Measurements from ENCODE around the gene SEC14L3.

The SEC14L3 gene

GRCh38 chr22:30423959-30424533, 47.8 kb downstream of the SEC14L3 start:
- TF ChIP-seq LEF1 (IDR thresholded peaks at IDR 0.05; ENCODE audit: borderline replicate concordance) (no peak), FOXK2 (IDR thresholded peaks at IDR 0.05) (no peak), ELF4 (IDR thresholded peaks at IDR 0.05) (no peak), TARDBP (IDR thresholded peaks at IDR 0.05) (no peak), SUZ12 (IDR thresholded peaks at IDR 0.05) (no peak), FOXA1 (IDR thresholded peaks at IDR 0.05) (no peak), BHLHE40 (IDR thresholded peaks at IDR 0.05; ENCODE audit: borderline replicate concordance) (no peak), SP1 (IDR thresholded peaks at IDR 0.05) (no peak), FOXM1 (IDR thresholded peaks at IDR 0.05; ENCODE audit: borderline replicate concordance) (peak; percentile 85), NFRKB (IDR thresholded peaks at IDR 0.05) (no peak), L3MBTL2 (conservative IDR thresholded peaks at IDR 0.05) (peak; percentile 45), HDGF (IDR thresholded peaks at IDR 0.05; ENCODE audit: borderline replicate concordance) (no peak), PKNOX1 (IDR thresholded peaks at IDR 0.05) (peak; percentile 47; the same call in 1 of the 2 replicates), ZNF384 (IDR thresholded peaks at IDR 0.05) (no peak), ARNT (IDR thresholded peaks at IDR 0.05) (peak; percentile 99)
- POLR2A ChIA-PET: interaction anchor here (0.6 to 5.9 kb wide), 22 partner anchors 9 to 228 kb away, joined by 3 to 85 read pairs (median 4); partner anchors contain the start of genes CCDC157, RNF215, SEC14L2 and SF3A1
- peak; percentile 99 for DNase-seq (ENCODE audit: extremely low spot score)
- CTCF ChIA-PET: interaction anchor here (0.6 to 1.7 kb wide), 11 partner anchors 9 to 136 kb away, joined by 3 to 7 read pairs (median 3); partner anchors contain the start of genes CCDC157, SEC14L2 and SF3A1

GRCh38 chr22:30423301-30423958, 48.4 kb downstream of the SEC14L3 start:
- CTCF ChIA-PET: interaction anchor here (0.6 to 1.7 kb wide), 10 partner anchors 9 to 136 kb away, joined by 3 to 7 read pairs (median 4); partner anchors contain the start of genes CCDC157, SEC14L2 and SF3A1
- POLR2A ChIA-PET: interaction anchor here (0.6 to 5.9 kb wide), 23 partner anchors 9 to 227 kb away, joined by 3 to 85 read pairs (median 4); partner anchors contain the start of genes CCDC157, RNF215, SEC14L2 and SF3A1
- TF ChIP-seq BHLHE40 (IDR thresholded peaks at IDR 0.05; ENCODE audit: borderline replicate concordance): no peak
- TF ChIP-seq L3MBTL2 (conservative IDR thresholded peaks at IDR 0.05): peak; percentile 83
- no peak for TF ChIP-seq ZNF384 (IDR thresholded peaks at IDR 0.05)
- TF ChIP-seq FOXK2 (IDR thresholded peaks at IDR 0.05): no peak
- TF ChIP-seq TARDBP (IDR thresholded peaks at IDR 0.05): no peak
- no peak for TF ChIP-seq NFRKB (IDR thresholded peaks at IDR 0.05)
- no peak for TF ChIP-seq FOXM1 (IDR thresholded peaks at IDR 0.05; ENCODE audit: borderline replicate concordance)
- TF ChIP-seq ELF4 (IDR thresholded peaks at IDR 0.05): peak; percentile 36; the same call in 1 of the 2 replicates
- no peak for TF ChIP-seq LEF1 (IDR thresholded peaks at IDR 0.05; ENCODE audit: borderline replicate concordance)
- no peak for TF ChIP-seq CTBP1 (IDR thresholded peaks at IDR 0.05; ENCODE audit: borderline replicate concordance)
- no peak for DNase-seq (ENCODE audit: extremely low spot score)

GRCh38 chr22:30422481-30423300, 49.1 kb downstream of the SEC14L3 start:
- no peak for DNase-seq (ENCODE audit: extremely low spot score)
- CTCF ChIA-PET: interaction anchor here (0.6 to 1.3 kb wide), 3 partner anchors 14 to 20 kb away, joined by 3 to 4 read pairs (median 3); no protein-coding TSS in a partner anchor
- POLR2A ChIA-PET: interaction anchor here (0.6 to 5.9 kb wide), 18 partner anchors 8 to 169 kb away, joined by 3 to 85 read pairs (median 6); partner anchors contain the start of genes CCDC157, PES1, RNF215 and SEC14L2
- TF ChIP-seq FOXM1 (IDR thresholded peaks at IDR 0.05; ENCODE audit: borderline replicate concordance) (no peak), SUZ12 (IDR thresholded peaks at IDR 0.05) (no peak), ELF4 (IDR thresholded peaks at IDR 0.05) (no peak), LEF1 (IDR thresholded peaks at IDR 0.05; ENCODE audit: borderline replicate concordance) (no peak), BHLHE40 (IDR thresholded peaks at IDR 0.05; ENCODE audit: borderline replicate concordance) (no peak), SP1 (IDR thresholded peaks at IDR 0.05) (no peak)

GRCh38 chr22:30421695-30422480, 49.9 kb downstream of the SEC14L3 start:
- ChIA-PET POLR2A (interaction anchor here (0.6 to 5.9 kb wide), 11 partner anchors 9 to 170 kb away, joined by 3 to 85 read pairs (median 4); partner anchors contain the start of genes CCDC157, PES1, RNF215 and SEC14L2), CTCF (no interaction called here)
- no peak for DNase-seq (ENCODE audit: extremely low spot score)
- TF ChIP-seq TARDBP (IDR thresholded peaks at IDR 0.05) (no peak), FOXA1 (IDR thresholded peaks at IDR 0.05) (no peak), CTBP1 (IDR thresholded peaks at IDR 0.05; ENCODE audit: borderline replicate concordance) (no peak), L3MBTL2 (conservative IDR thresholded peaks at IDR 0.05) (no peak), PKNOX1 (IDR thresholded peaks at IDR 0.05) (peak; percentile 61)

- POLR2A ChIA-PET: no interaction called here
- CTCF ChIA-PET: no interaction called here
- TF ChIP-seq BHLHE40 (IDR thresholded peaks at IDR 0.05; ENCODE audit: borderline replicate concordance) (no peak), CTBP1 (IDR thresholded peaks at IDR 0.05; ENCODE audit: borderline replicate concordance) (no peak), FOXM1 (IDR thresholded peaks at IDR 0.05; ENCODE audit: borderline replicate concordance) (no peak), FOXK2 (IDR thresholded peaks at IDR 0.05) (no peak), NFRKB (IDR thresholded peaks at IDR 0.05) (no peak), PKNOX1 (IDR thresholded peaks at IDR 0.05) (no peak), HDGF (IDR thresholded peaks at IDR 0.05; ENCODE audit: borderline replicate concordance) (no peak), L3MBTL2 (conservative IDR thresholded peaks at IDR 0.05) (no peak), SP1 (IDR thresholded peaks at IDR 0.05) (no peak), TARDBP (IDR thresholded peaks at IDR 0.05) (no peak), ZNF384 (IDR thresholded peaks at IDR 0.05) (no peak), SUZ12 (IDR thresholded peaks at IDR 0.05) (no peak), LEF1 (IDR thresholded peaks at IDR 0.05; ENCODE audit: borderline replicate concordance) (no peak), FOXA1 (IDR thresholded peaks at IDR 0.05) (no peak), ELF4 (IDR thresholded peaks at IDR 0.05) (no peak), ARNT (IDR thresholded peaks at IDR 0.05) (no peak)
- no peak for DNase-seq (ENCODE audit: extremely low spot score)
These were observed 51.3 kb downstream of the SEC14L3 start for GRCh38 chr22:30420347-30421125.
